GM23338 (cell line): ENCODE data around the gene FASTKD3. TPM values are rescaled to one million over a fixed set of nuclear protein-coding genes. Genes with fewer than 3 reads are reported as not detected.
A peak's percentile ranks its signal among the peaks of the same experiment; 100 is the strongest.

ENCODE experiments used
- ATAC-seq: fragments of 200-7000 bp; cut with Tn5 transposase; 3 replicates; pipeline ENCODE4 v1.9.1; 2020
- DNase-seq: peaks from one replicate; pipeline ENCODE4 v3.0.0-alpha.2; 2015; ENCODE audit warnings: low spot score
- H2AFZ ChIP-seq: fragments of 200-600 bp; sonication (generic); 2 replicates; pipeline ENCODE4 v1.8.0; 2016; ENCODE audit warnings: antibody characterized with exemption, mild to moderate bottlenecking, moderate library complexity
- H3F3A ChIP-seq: fragments of 200-600 bp; sonication (generic); replicated peaks from 2 replicates; pipeline ENCODE4 v1.8.0; 2017; ENCODE audit warnings: antibody characterized with exemption, mixed run types, low read depth
- H3K27ac ChIP-seq: fragments of 200-600 bp; sonication (generic); 2 replicates; pipeline ENCODE4 v1.6.1; 2016; ENCODE audit warnings: low read depth
- H3K27me3 ChIP-seq: fragments of 200-600 bp; sonication (generic); 2 replicates; pipeline ENCODE4 v1.8.0; 2016; ENCODE audit warnings: mild to moderate bottlenecking, mixed run types, moderate library complexity; ENCODE audit not compliant: insufficient read depth
- H3K36me3 ChIP-seq: fragments of 200-600 bp; sonication (generic); 2 replicates; pipeline ENCODE4 v1.8.0; 2016; ENCODE audit warnings: mild to moderate bottlenecking; ENCODE audit not compliant: insufficient read depth
- H3K4me1 ChIP-seq: fragments of 200-600 bp; sonication (generic); 2 replicates; pipeline ENCODE4 v1.8.0; 2016; ENCODE audit warnings: mild to moderate bottlenecking, moderate library complexity; ENCODE audit not compliant: insufficient read depth
- H3K4me2 ChIP-seq: fragments of 200-600 bp; sonication (generic); 2 replicates; pipeline ENCODE4 v1.7.1; 2017; ENCODE audit warnings: mixed run types
- H3K4me3 ChIP-seq: fragments of 200-600 bp; sonication (generic); 2 replicates; pipeline ENCODE4 v1.6.1; 2016; ENCODE audit warnings: mixed run types
- H3K79me2 ChIP-seq: fragments of 200-600 bp; sonication (generic); replicated peaks from 2 replicates; pipeline ENCODE4 v1.8.0; 2017; ENCODE audit warnings: mild to moderate bottlenecking; ENCODE audit not compliant: insufficient read depth
- H3K9me2 ChIP-seq: fragments of 200-600 bp; sonication (generic); 2 replicates; pipeline ENCODE4 v1.8.0; 2017; ENCODE audit not compliant: insufficient read depth
- H4K20me1 ChIP-seq: fragments of 200-600 bp; sonication (generic); replicated peaks from 2 replicates; pipeline ENCODE4 v1.8.0; 2017; ENCODE audit warnings: mild to moderate bottlenecking; ENCODE audit not compliant: insufficient read depth
- H3K27ac Mint-ChIP-seq: 2 replicates; pipeline ENCODE4 v1.8.0; 2020; ENCODE audit warnings: inconsistent platforms, mild to moderate bottlenecking, moderate library complexity, mixed read lengths
- H3K27me3 Mint-ChIP-seq: 3 replicates; pipeline ENCODE4 v1.8.0; 2022; ENCODE audit warnings: low read depth, mild to moderate bottlenecking, moderate library complexity, mixed read lengths, inconsistent platforms; ENCODE audit not compliant: insufficient read depth, poor library complexity
- H3K36me3 Mint-ChIP-seq: 3 replicates; pipeline ENCODE4 v1.8.0; 2021; ENCODE audit warnings: low read depth, mild to moderate bottlenecking, inconsistent platforms, moderate library complexity, mixed read lengths
- H3K4me1 Mint-ChIP-seq: 3 replicates; pipeline ENCODE4 v1.8.0; 2020; ENCODE audit warnings: mild to moderate bottlenecking, inconsistent platforms, mixed read lengths
- H3K4me3 Mint-ChIP-seq: 3 replicates; pipeline ENCODE4 v1.8.0; 2021; ENCODE audit warnings: moderate library complexity, mild to moderate bottlenecking, inconsistent platforms, mixed read lengths
- H3K9me3 Mint-ChIP-seq: 3 replicates; pipeline ENCODE4 v1.8.0; 2020; ENCODE audit warnings: moderate library complexity, mild to moderate bottlenecking, inconsistent platforms, mixed read lengths
- CREB1 ChIP-seq: fragments of 250-450 bp; sonication (Bioruptor Pico); IDR thresholded peaks from 2 replicates; pipeline ENCODE4 v1.5.0; 2020; ENCODE audit warnings: low read depth, mild to moderate bottlenecking, moderate library complexity
- EZH2 ChIP-seq: fragments of 200-600 bp; sonication (generic); IDR thresholded peaks from one replicate; pipeline ENCODE4 v1.8.0; 2017; ENCODE audit warnings: antibody characterized with exemption, mild to moderate bottlenecking, low read depth; ENCODE audit not compliant: unreplicated experiment
- EZH2phosphoT487 ChIP-seq: fragments of 200-600 bp; sonication (generic); IDR thresholded peaks from one replicate; pipeline ENCODE4 v1.8.1; 2018; ENCODE audit warnings: antibody characterized with exemption; ENCODE audit not compliant: unreplicated experiment
- STAT1 ChIP-seq: IDR thresholded peaks from one replicate; pipeline ENCODE4 v1.6.1; 2016; ENCODE audit warnings: antibody characterized with exemption; ENCODE audit not compliant: unreplicated experiment
- ZNF114 ChIP-seq: fragments of 250-450 bp; sonication (Bioruptor Pico); IDR thresholded peaks from 2 replicates; pipeline ENCODE4 v1.5.0; 2020; ENCODE audit warnings: mild to moderate bottlenecking, moderate library complexity
- ZNF331 ChIP-seq: fragments of 250-450 bp; sonication (Bioruptor Pico); IDR thresholded peaks from 2 replicates; pipeline ENCODE4 v1.5.0; 2020; ENCODE audit warnings: low read depth, mild to moderate bottlenecking, moderate library complexity
- polyA plus RNA-seq: library from polyadenylated mRNA; unstranded; fragments of >200 nt; fragmentation: Nextera tagmentation; extraction: Ambion mirVana; gene quantifications from 2 replicates; pipeline ENCODE4 v1.2.1, GENCODE V29; 2016
- total RNA-seq: library from RNA; depleted of rRNA; stranded (reverse); fragments of >200 nt; shearing (Covaris generic); gene quantifications from 2 replicates; pipeline ENCODE4 v1.2.3, GENCODE V29; 2014
- TF ChIP-seq, protein P1 (sequence below): IDR thresholded peaks from one replicate; pipeline ENCODE4 v1.6.1; 2018; ENCODE audit warnings: antibody characterized with exemption; ENCODE audit not compliant: unreplicated experiment
- TF ChIP-seq, protein P2 (sequence below), 2 experiments: fragments of 200-600 bp in 1 of 2; sonication (generic) in 1 of 2; conservative IDR thresholded peaks; 2 replicates each; pipeline versions ENCODE4 v1.5.1 to v1.6.1; 2016 to 2017; ENCODE audit warnings: antibody characterized with exemption in 2 of 2, low read depth in 2 of 2, mild to moderate bottlenecking in 2 of 2, moderate library complexity in 1 of 2
- TF ChIP-seq, protein P3 (sequence below): IDR thresholded peaks from 2 replicates; pipeline ENCODE4 v1.6.1; 2016; ENCODE audit warnings: antibody characterized with exemption

The FASTKD3 gene
- total and polyA plus RNA-seq, 2 experiments from 2014 or later: 10.8 to 13.5 TPM

DNA sequence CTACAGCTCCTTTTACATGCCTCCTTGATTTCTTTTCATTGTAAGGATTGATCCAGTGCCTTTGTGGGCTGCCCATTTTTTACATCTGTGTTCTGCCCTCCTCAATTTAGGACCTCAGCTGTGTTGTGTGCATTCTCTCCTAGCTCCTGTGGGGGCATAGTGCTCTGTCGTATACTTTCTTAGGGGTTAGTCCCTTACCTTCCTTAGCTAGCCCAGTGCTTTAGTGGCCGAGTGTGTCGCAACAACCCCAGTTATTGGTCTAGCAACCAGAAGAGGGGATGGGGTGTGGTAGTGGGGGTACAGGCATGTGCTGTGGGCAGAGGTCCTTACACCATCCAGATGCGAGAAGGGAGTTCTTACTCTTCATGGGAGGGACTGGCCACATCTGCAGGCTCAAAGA, 12.3 kb upstream of the FASTKD3 start:
- Histone ChIP-seq H4K20me1 (peaks cover 12% of the 10 kb centered on the region; the same call in 1 of the 2 replicates), H3K36me3 (peaks cover 63% of the 10 kb centered on the region), H3K27ac (no peak overlapping the region), H3K4me3 (no peak overlapping the region), H3K4me2 (no peak overlapping the region), H3K4me1 (no peaks in the 10 kb centered on the region), H3K27me3 (no peaks in the 10 kb centered on the region), H3F3A (no peaks in the 10 kb centered on the region), H3K79me2 (peaks cover 22% of the 10 kb centered on the region), H3K9me2 (no peaks in the 10 kb centered on the region), H2AFZ (no peak overlapping the region)
- H3K27ac Mint-ChIP-seq: no peak overlapping the region
- no peak for DNase-seq
- peaks cover 68% of the 10 kb centered on the region for H3K36me3 Mint-ChIP-seq
- H3K4me1 Mint-ChIP-seq: no peaks in the 10 kb centered on the region
- H3K27me3 Mint-ChIP-seq: no peaks in the 10 kb centered on the region
- no peaks in the 10 kb centered on the region for H3K9me3 Mint-ChIP-seq
- TF ChIP-seq, protein P1, sequence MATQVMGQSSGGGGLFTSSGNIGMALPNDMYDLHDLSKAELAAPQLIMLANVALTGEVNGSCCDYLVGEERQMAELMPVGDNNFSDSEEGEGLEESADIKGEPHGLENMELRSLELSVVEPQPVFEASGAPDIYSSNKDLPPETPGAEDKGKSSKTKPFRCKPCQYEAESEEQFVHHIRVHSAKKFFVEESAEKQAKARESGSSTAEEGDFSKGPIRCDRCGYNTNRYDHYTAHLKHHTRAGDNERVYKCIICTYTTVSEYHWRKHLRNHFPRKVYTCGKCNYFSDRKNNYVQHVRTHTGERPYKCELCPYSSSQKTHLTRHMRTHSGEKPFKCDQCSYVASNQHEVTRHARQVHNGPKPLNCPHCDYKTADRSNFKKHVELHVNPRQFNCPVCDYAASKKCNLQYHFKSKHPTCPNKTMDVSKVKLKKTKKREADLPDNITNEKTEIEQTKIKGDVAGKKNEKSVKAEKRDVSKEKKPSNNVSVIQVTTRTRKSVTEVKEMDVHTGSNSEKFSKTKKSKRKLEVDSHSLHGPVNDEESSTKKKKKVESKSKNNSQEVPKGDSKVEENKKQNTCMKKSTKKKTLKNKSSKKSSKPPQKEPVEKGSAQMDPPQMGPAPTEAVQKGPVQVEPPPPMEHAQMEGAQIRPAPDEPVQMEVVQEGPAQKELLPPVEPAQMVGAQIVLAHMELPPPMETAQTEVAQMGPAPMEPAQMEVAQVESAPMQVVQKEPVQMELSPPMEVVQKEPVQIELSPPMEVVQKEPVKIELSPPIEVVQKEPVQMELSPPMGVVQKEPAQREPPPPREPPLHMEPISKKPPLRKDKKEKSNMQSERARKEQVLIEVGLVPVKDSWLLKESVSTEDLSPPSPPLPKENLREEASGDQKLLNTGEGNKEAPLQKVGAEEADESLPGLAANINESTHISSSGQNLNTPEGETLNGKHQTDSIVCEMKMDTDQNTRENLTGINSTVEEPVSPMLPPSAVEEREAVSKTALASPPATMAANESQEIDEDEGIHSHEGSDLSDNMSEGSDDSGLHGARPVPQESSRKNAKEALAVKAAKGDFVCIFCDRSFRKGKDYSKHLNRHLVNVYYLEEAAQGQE: no peak
- TF ChIP-seq, protein P2, sequence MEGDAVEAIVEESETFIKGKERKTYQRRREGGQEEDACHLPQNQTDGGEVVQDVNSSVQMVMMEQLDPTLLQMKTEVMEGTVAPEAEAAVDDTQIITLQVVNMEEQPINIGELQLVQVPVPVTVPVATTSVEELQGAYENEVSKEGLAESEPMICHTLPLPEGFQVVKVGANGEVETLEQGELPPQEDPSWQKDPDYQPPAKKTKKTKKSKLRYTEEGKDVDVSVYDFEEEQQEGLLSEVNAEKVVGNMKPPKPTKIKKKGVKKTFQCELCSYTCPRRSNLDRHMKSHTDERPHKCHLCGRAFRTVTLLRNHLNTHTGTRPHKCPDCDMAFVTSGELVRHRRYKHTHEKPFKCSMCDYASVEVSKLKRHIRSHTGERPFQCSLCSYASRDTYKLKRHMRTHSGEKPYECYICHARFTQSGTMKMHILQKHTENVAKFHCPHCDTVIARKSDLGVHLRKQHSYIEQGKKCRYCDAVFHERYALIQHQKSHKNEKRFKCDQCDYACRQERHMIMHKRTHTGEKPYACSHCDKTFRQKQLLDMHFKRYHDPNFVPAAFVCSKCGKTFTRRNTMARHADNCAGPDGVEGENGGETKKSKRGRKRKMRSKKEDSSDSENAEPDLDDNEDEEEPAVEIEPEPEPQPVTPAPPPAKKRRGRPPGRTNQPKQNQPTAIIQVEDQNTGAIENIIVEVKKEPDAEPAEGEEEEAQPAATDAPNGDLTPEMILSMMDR (conservative IDR thresholded peaks at IDR 0.05; ENCODE audit: low read depth in 2 of 2): peak in 1 of 2 experiments; percentile 3; a peak in 1 of 4 replicates
- TF ChIP-seq EZH2: no peak
- TF ChIP-seq ZNF331 (CRISPR knock-in tag): no peak
- peak; percentile 68 for ATAC-seq
- no peak overlapping the region for H3K4me3 Mint-ChIP-seq

DNA sequence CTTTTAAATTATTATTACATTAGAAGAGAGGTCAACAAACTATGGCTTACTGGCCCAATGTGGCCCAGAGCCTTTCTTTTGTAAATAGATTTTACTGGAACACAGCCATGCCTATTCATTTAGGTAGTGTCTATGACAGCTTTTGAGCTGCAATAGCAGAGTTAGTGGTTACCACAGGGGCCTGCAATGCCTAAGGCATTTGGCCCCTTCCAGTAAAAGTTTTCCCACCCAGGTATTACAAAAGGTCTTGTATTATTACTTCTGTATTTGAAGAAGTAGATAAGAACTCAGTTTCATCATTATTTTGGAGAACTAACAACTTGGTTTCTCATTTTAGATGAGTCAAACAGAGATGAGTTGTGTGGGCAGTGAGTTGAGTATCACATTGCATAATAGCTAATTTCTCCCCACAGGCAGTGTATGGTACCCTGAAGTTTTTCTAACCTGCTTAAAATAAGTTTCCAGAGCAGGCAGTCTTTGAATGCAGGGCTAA, 9.6 kb upstream of the FASTKD3 start:
- no peaks in the 10 kb centered on the region for H3K4me1 Mint-ChIP-seq
- H3F3A ChIP-seq: no peaks in the 10 kb centered on the region
- H3K27me3 Mint-ChIP-seq: no peaks in the 10 kb centered on the region
- peaks cover 73% of the 10 kb centered on the region for H3K36me3 Mint-ChIP-seq
- H3K4me1 ChIP-seq: no peaks in the 10 kb centered on the region
- peaks cover 20% of the 10 kb centered on the region; the same call in 1 of the 2 replicates for H4K20me1 ChIP-seq
- H3K4me3 ChIP-seq: no peak overlapping the region
- ATAC-seq (no peak), DNase-seq (no peak)
- peaks cover 58% of the 10 kb centered on the region for H3K36me3 ChIP-seq
- no peak overlapping the region for H3K4me3 Mint-ChIP-seq
- H3K27ac ChIP-seq: no peak overlapping the region
- no peak overlapping the region for H3K4me2 ChIP-seq
- no peak overlapping the region for H3K27ac Mint-ChIP-seq
- H3K79me2 ChIP-seq: peaks cover 48% of the 10 kb centered on the region
- H2AFZ ChIP-seq: no peak overlapping the region
- no peaks in the 10 kb centered on the region for H3K9me3 Mint-ChIP-seq
- H3K27me3 ChIP-seq: no peaks in the 10 kb centered on the region
- H3K9me2 ChIP-seq: no peaks in the 10 kb centered on the region
- TF ChIP-seq EZH2phosphoT487 (no peak), STAT1 (no peak), ZNF114 (no peak), CREB1 (CRISPR knock-in tag) (no peak)
- TF ChIP-seq, protein P3, sequence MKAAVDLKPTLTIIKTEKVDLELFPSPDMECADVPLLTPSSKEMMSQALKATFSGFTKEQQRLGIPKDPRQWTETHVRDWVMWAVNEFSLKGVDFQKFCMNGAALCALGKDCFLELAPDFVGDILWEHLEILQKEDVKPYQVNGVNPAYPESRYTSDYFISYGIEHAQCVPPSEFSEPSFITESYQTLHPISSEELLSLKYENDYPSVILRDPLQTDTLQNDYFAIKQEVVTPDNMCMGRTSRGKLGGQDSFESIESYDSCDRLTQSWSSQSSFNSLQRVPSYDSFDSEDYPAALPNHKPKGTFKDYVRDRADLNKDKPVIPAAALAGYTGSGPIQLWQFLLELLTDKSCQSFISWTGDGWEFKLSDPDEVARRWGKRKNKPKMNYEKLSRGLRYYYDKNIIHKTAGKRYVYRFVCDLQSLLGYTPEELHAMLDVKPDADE: no peak
- TF ChIP-seq, protein P1: no peak
